ENCODE results near the gene IL31RA.

The IL31RA gene

DNA sequence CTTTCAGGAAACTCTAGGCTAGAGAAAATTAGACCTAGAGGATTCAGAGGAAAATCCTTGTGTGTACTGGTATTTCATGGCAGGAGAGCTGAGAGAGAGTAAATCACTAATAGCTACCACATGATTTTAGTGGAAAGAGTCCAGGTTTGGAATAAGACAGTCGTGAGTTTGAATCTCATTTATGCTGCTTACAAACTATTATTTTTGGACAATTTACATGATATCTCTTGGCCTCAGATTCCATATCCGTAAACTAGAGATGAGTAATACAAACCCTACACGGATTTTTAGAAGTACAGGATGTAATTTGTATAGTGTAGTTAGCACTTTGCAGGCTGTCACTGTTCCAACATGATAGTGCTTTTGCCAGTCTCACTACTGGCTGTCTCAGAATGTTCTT is 2.7 kb downstream of the IL31RA start:
- intact Hi-C loops (cut with DNase I; ENCODE audit: low total_unique reads), result no loop called here
- no peaks in the 10 kb centered on the region for H3K9me3 ChIP-seq
- no peaks in the 10 kb centered on the region for H3K27me3 ChIP-seq
- no peak for DNase-seq
- H3K27ac ChIP-seq, result no peak overlapping the region
- no peak overlapping the region for H3K4me3 ChIP-seq
- peaks cover 0 to 14% (median 0%) of the 10 kb centered on the region in 4 donors for H3K4me1 ChIP-seq
- H3K36me3 ChIP-seq, result no peaks in the 10 kb centered on the region
- no peak for TF ChIP-seq CTCF (IDR thresholded peaks at IDR 0.05)

DNA sequence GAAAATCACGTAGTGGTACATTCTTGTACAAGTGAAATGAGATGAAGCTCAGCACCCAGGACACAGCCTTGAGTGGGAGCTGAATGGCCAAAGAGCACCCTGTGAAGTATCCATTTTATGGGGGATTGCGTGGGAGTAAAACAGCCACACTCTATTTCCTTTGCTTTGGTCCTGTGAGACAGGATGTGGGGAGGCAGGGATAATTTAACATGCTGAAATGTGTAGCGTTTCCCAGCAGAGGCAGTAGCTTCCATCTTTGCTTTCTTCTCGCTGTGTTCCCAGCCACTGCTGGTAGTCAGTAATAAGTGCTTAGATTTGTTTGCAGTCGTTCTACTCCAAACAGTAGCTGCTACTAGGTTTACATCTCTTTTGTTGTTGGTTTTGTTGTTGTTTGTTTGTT is 4.4 kb downstream of the IL31RA start:
- Histone ChIP-seq H3K27ac (no peak overlapping the region), H3K4me3 (no peak overlapping the region), H3K9me3 (no peaks in the 10 kb centered on the region), H3K27me3 (no peaks in the 10 kb centered on the region), H3K4me1 (peaks cover 0 to 14% (median 0%) of the 10 kb centered on the region in 4 donors), H3K36me3 (no peaks in the 10 kb centered on the region)
- no peak for TF ChIP-seq CTCF (IDR thresholded peaks at IDR 0.05)
- intact Hi-C loops (cut with DNase I; ENCODE audit: low total_unique reads), result no loop called here
- DNase-seq, result no peak

- H3K4me1 ChIP-seq, result peaks cover 0 to 6% (median 0%) of the 10 kb centered on the region in 4 donors
- H3K27ac ChIP-seq, result no peak overlapping the region
- H3K36me3 ChIP-seq, result no peaks in the 10 kb centered on the region
- H3K27me3 ChIP-seq, result no peaks in the 10 kb centered on the region
- DNase-seq, result no peak
- no peak overlapping the region for H3K4me3 ChIP-seq
- intact Hi-C loops (cut with DNase I; ENCODE audit: low total_unique reads), result no loop called here
- no peak for TF ChIP-seq CTCF (IDR thresholded peaks at IDR 0.05)
- peaks cover 0 to 3% (median 0%) of the 10 kb centered on the region in 3 donors for H3K9me3 ChIP-seq
Observed at GRCh38 chr5:55856516-55857246, 5.5 kb downstream of the IL31RA start.

- H3K4me3 ChIP-seq, result no peak overlapping the region
- no peak for DNase-seq
- intact Hi-C loops (cut with DNase I; ENCODE audit: low total_unique reads), result no loop called here
Observed at GRCh38 chr5:55857247-55857640, 6.1 kb downstream of the IL31RA start.

GRCh38 chr5:55858104-55858503 is 6.9 kb downstream of the IL31RA start:
- no peak for DNase-seq
- Histone ChIP-seq H3K4me1 (peaks cover 0 to 6% (median 0%) of the 10 kb centered on the region in 4 donors), H3K9me3 (peaks cover 0 to 3% (median 0%) of the 10 kb centered on the region in 3 donors), H3K36me3 (no peaks in the 10 kb centered on the region), H3K27me3 (no peaks in the 10 kb centered on the region), H3K27ac (no peak overlapping the region), H3K4me3 (no peak overlapping the region)
- TF ChIP-seq CTCF (IDR thresholded peaks at IDR 0.05), result no peak
- intact Hi-C loops (cut with DNase I; ENCODE audit: low total_unique reads), result no loop called here

More at GRCh38 chr5:55857247-55857640, 6.1 kb downstream of the IL31RA start:
- TF ChIP-seq CTCF (IDR thresholded peaks at IDR 0.05), result no peak
- Histone ChIP-seq H3K4me1 (peaks cover 0 to 6% (median 0%) of the 10 kb centered on the region in 4 donors), H3K9me3 (peaks cover 0 to 3% (median 0%) of the 10 kb centered on the region in 3 donors), H3K27me3 (no peaks in the 10 kb centered on the region), H3K27ac (no peak overlapping the region), H3K36me3 (no peaks in the 10 kb centered on the region)
